ENCODE results near the gene PLEKHM3.

DNA sequence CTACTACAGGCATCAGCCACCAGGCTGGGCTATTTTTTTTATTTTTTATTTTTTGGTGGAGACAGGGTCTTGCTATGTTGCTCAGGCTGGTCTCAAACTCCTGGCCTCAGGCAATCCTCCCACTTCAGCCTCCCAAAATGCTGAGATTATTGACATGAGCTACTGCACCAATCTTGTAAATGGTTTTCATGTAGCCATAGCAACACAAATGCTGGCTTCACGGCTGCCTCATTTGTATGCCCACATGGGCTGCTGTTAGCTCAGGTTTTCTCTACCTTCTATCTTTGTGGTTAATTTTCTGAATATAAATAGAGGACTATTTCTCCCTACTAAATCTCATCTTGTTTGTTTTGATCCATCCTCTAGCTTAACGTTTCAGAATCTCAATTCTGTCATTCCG is 58.2 kb downstream of the PLEKHM3 start:
- TF ChIP-seq, protein P1, sequence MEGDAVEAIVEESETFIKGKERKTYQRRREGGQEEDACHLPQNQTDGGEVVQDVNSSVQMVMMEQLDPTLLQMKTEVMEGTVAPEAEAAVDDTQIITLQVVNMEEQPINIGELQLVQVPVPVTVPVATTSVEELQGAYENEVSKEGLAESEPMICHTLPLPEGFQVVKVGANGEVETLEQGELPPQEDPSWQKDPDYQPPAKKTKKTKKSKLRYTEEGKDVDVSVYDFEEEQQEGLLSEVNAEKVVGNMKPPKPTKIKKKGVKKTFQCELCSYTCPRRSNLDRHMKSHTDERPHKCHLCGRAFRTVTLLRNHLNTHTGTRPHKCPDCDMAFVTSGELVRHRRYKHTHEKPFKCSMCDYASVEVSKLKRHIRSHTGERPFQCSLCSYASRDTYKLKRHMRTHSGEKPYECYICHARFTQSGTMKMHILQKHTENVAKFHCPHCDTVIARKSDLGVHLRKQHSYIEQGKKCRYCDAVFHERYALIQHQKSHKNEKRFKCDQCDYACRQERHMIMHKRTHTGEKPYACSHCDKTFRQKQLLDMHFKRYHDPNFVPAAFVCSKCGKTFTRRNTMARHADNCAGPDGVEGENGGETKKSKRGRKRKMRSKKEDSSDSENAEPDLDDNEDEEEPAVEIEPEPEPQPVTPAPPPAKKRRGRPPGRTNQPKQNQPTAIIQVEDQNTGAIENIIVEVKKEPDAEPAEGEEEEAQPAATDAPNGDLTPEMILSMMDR (optimal IDR thresholded peaks at IDR 0.05 in 1 of 3, IDR thresholded peaks at IDR 0.05 in 1 of 3, conservative IDR thresholded peaks at IDR 0.05 in 1 of 3; ENCODE audit: extremely low read depth in 1 of 3, insufficient read depth in 2 of 3, low read length in 3 of 3), result no peak
- no peak for TF ChIP-seq EZH2 (IDR thresholded peaks at IDR 0.05; ENCODE audit: low read length)

Data from keratinocyte (primary cell).